Smooth muscle cell of trachea (primary cell): ENCODE results near the gene RAP2B. TPM values are rescaled to one million over a fixed set of nuclear protein-coding genes. Genes with fewer than 3 reads are reported as not detected.

ENCODE experiments used
- total RNA-seq: library from RNA; depleted of rRNA; stranded (reverse); fragments of >200 nt; gene quantifications from 2 replicates; pipeline ENCODE4 v1.2.1, GENCODE V29; 2014

Gene RAP2B
- total RNA-seq: 22.3 and 31.8 TPM in 2 replicates

DNA sequence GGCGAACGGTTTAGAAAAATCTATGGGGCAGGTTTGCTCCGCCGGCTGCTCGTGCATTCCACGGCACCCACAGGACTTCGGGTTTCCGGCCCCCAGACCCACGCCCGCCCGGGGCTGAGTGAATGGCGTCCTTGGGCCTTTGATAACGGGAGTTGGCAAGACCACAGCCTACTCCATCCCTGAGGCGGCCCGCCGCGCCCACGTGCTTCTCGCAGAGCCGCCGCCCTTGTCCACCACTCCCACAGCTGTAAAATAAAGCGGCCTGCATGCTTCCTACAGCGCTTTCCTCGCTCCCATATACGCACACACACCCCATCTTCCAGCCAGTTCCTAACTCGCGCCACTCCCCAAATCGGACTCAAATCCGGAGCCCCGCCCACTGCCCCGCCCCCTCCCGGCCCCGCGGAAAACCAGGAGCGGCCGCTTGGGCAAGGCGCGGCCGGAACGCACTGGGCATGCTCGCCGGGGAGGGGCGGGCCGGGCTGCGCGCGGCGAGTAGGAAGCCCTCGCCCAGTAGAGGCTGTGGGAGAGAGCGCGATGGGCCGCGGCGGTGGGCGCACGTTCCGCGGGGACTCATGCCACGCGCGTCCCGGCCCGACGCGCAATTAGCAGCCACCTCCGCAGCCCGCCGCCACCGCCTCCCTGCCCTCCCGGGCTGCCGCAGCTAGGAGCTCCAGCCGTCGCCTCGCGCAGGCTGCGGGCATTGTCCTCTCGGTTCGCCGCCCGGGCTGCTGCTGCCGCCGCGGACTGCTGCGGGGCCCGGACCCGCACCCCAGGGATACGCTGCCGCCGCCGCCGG, at the start of gene RAP2B:
Gene RAP2B, plus strand, starts transcription at position 513 of the 799 bp plus-strand sequence. CDS start 468 bp downstream, outside the sequence.

